Measurements from ENCODE around the gene PPM1L.

The PPM1L gene

DNA sequence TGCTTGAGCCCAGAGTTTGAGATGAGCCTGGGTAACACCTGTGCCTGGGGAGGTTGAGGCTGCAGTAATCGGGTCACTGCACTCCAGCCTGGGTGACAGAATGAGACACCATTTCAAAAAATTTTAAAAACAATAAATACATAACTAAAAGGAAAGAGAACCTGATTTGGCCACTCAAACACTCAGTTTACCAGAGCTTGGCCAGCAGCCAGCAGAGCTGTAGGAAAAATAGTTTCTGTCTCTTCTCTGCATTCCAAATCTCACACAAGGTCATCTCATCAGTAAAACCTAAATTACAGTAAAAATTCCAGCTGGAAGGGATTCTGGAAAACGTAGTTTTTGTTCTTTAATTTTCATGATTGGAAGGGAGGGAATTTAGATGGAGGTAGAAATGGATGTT is 7.8 kb upstream of the PPM1L start:
- Histone ChIP-seq H3K4me3 (no peak overlapping the region), H3K27ac (no peak overlapping the region)
- TF ChIP-seq, protein P1, sequence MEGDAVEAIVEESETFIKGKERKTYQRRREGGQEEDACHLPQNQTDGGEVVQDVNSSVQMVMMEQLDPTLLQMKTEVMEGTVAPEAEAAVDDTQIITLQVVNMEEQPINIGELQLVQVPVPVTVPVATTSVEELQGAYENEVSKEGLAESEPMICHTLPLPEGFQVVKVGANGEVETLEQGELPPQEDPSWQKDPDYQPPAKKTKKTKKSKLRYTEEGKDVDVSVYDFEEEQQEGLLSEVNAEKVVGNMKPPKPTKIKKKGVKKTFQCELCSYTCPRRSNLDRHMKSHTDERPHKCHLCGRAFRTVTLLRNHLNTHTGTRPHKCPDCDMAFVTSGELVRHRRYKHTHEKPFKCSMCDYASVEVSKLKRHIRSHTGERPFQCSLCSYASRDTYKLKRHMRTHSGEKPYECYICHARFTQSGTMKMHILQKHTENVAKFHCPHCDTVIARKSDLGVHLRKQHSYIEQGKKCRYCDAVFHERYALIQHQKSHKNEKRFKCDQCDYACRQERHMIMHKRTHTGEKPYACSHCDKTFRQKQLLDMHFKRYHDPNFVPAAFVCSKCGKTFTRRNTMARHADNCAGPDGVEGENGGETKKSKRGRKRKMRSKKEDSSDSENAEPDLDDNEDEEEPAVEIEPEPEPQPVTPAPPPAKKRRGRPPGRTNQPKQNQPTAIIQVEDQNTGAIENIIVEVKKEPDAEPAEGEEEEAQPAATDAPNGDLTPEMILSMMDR (IDR thresholded peaks at IDR 0.05) = no peak
- DNase-seq (ENCODE audit: low spot score) = no peak

GRCh38 chr3:160748787-160749186 is 7.2 kb upstream of the PPM1L start:
- TF ChIP-seq, protein P1 (IDR thresholded peaks at IDR 0.05) = no peak
- DNase-seq (ENCODE audit: low spot score) = no peak
- no peak overlapping the region for H3K27ac ChIP-seq
- no peak overlapping the region for H3K4me3 ChIP-seq

GRCh38 chr3:160753953-160754352 is 2.1 kb upstream of the PPM1L start:
- H3K4me3 ChIP-seq = peak overlapping the region; percentile 91
- TF ChIP-seq, protein P1 (IDR thresholded peaks at IDR 0.05) = no peak
- H3K27ac ChIP-seq = peak overlapping the region; percentile 93 to 95
- DNase-seq (ENCODE audit: low spot score) = no peak

- TF ChIP-seq, protein P1 (IDR thresholded peaks at IDR 0.05) = no peak
- DNase-seq (ENCODE audit: low spot score) = peak; percentile 76
- H3K4me3 ChIP-seq = peak overlapping the region; percentile 91
- peak overlapping the region; percentile 93 to 95 for H3K27ac ChIP-seq
Observed at GRCh38 chr3:160754371-160754854, 1.6 kb upstream of the PPM1L start.

GRCh38 chr3:160754855-160755747 is 930 bp upstream of the PPM1L start:
- TF ChIP-seq, protein P1 (IDR thresholded peaks at IDR 0.05) = no peak
- Histone ChIP-seq H3K27ac (peak overlapping the region; percentile 93 to 95), H3K4me3 (peak overlapping the region; percentile 91)
- peak; percentile 97 for DNase-seq (ENCODE audit: low spot score)

DNA sequence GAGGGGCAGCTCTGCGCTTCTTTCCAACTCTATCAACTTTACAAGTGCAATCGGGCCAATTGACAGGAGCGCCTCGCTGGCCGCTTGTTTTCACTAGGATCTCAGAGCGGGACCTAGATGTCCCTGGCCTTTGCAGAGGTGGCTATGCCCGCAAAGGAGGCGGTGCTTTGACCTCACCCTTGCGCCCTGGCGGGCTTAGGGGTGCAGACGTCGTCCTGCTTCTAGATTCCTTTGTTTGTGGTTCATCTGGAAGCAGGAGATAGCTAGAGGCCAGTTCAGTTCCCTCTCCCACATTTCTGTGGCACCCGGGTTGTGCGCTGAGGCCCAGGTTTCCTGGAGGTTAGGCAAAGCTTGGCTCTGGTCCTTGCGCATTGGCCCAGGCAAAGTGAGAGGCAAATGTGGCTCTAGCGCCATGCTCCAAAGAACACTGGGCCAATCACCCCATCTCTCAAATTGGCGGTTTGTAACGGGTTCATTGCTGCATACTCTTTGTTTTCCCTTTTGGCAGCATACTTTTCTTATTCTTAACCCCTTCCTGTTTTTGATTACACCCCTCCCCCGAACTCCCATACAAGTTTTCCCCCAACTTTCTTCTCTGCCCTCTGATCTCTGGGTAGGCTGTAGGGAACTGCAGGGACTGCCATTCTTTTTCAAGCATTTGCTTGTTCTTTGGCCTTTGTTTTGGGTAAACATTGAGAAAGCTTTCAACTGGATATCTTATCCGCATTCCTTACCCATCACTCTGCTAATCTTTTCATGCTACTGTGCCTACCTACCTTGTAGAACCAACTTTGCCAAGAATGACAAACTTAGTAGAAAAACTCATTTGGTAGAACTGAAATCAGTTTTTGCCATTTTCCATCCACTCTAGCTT is 1.4 kb downstream of the PPM1L start:
- TF ChIP-seq, protein P1 (IDR thresholded peaks at IDR 0.05) = no peak
- Histone ChIP-seq H3K4me3 (peak overlapping the region; percentile 91), H3K27ac (no peak overlapping the region)
- peak; percentile 71 for DNase-seq (ENCODE audit: low spot score)
